ENCODE results near the gene PCNT. TPM values are rescaled to one million over a fixed set of nuclear protein-coding genes. Genes with fewer than 3 reads are reported as not detected.

PCNT gene
- total and polyA plus RNA-seq, 10 of the 15 experiments (the other 5 are each of a cell fraction or from before 2014, with no cell fraction given), result 2.9 to 39.6 (median 20.5) TPM

- TF ChIP-seq CBX3 (IDR thresholded peaks at IDR 0.05; ENCODE audit: borderline replicate concordance, low read depth), result no peak
- TF ChIP-seq PRDM15 (CRISPR knock-in tag; IDR thresholded peaks at IDR 0.05), result no peak
- TF ChIP-seq SREBF2 (IDR thresholded peaks at IDR 0.05; ENCODE audit: low read length), result no peak
- no peak for TF ChIP-seq ELK1 (IDR thresholded peaks at IDR 0.05; ENCODE audit: low read depth, low read length)
- no peak for TF ChIP-seq SUZ12 (IDR thresholded peaks at IDR 0.05; ENCODE audit: unreplicated experiment)
- TF ChIP-seq ZNF24 (IDR thresholded peaks at IDR 0.05), result no peak
- TF ChIP-seq E2F4 (IDR thresholded peaks at IDR 0.05; ENCODE audit: low read depth, low read length), result no peak
- TF ChIP-seq, protein P1, sequence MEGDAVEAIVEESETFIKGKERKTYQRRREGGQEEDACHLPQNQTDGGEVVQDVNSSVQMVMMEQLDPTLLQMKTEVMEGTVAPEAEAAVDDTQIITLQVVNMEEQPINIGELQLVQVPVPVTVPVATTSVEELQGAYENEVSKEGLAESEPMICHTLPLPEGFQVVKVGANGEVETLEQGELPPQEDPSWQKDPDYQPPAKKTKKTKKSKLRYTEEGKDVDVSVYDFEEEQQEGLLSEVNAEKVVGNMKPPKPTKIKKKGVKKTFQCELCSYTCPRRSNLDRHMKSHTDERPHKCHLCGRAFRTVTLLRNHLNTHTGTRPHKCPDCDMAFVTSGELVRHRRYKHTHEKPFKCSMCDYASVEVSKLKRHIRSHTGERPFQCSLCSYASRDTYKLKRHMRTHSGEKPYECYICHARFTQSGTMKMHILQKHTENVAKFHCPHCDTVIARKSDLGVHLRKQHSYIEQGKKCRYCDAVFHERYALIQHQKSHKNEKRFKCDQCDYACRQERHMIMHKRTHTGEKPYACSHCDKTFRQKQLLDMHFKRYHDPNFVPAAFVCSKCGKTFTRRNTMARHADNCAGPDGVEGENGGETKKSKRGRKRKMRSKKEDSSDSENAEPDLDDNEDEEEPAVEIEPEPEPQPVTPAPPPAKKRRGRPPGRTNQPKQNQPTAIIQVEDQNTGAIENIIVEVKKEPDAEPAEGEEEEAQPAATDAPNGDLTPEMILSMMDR (IDR thresholded peaks at IDR 0.05 in 2 of 3, conservative IDR thresholded peaks at IDR 0.05 in 1 of 3; ENCODE audit: control insufficient read depth in 2 of 3, extremely low read depth in 1 of 3, insufficient read depth in 1 of 3, low read depth in 3 of 3, low read length in 3 of 3), result no peak
Observed at GRCh38 chr21:46424621-46425020, 100.7 kb downstream of the PCNT start (continued).
